ENCODE measurements around the gene ADGRL2. TPM values are rescaled to one million over a fixed set of nuclear protein-coding genes. Genes with fewer than 3 reads are reported as not detected.

Gene ADGRL2
- total and polyA plus RNA-seq, 9 of the 15 experiments (the other 6 are each of a cell fraction or from before 2014, with no cell fraction given) = 0.03 to 0.15 (median 0.13) TPM; not detected in 6

DNA sequence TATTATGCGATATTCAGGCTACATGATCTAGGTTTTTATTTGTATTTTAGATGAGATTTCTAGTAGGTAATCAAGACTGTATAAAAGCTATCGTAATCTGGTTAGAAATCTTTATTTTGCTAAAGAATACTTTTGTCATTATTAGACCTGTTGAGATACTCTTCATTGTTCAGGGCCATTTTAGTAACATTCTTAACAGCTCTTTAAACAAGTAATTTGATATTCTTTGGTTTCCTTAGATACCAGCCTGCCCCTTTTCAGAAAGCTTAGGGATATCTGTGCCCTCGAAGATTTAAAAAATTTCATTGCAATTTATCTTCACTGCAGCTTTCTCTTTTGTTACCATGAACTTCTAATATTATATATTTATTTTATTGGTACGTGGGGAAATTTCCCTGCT lies 18.9 kb downstream of the ADGRL2 start:
- DNase-seq (ENCODE audit: extremely low read depth in 1 of 4, low spot score in 3 of 4) (no peak), ATAC-seq (no peak), FAIRE-seq (no peak)
- intact Hi-C loops (cut with micrococcal nuclease) = no loop called here
- H3K9me1 ChIP-seq (ENCODE audit: control insufficient read depth, insufficient read depth, low read length) = no peaks in the 10 kb centered on the region
- TF ChIP-seq NFATC3 (IDR thresholded peaks at IDR 0.05) = no peak
- TF ChIP-seq PURB (CRISPR knock-in tag; IDR thresholded peaks at IDR 0.05; ENCODE audit: low read depth) = no peak
- TF ChIP-seq CHD2 (IDR thresholded peaks at IDR 0.05; ENCODE audit: low read depth, low read length) = no peak
- no peak for TF ChIP-seq JUN (IDR thresholded peaks at IDR 0.05; ENCODE audit: borderline replicate concordance, low read depth, low read length)
- no peak for TF ChIP-seq JUN (CRISPR knock-in tag; IDR thresholded peaks at IDR 0.05; ENCODE audit: borderline replicate concordance)
- TF ChIP-seq PRMT5 (CRISPR knock-in tag; IDR thresholded peaks at IDR 0.05) = no peak
- 0% methylated on average over 4 of the region's 4 CpGs for WGBS (ENCODE audit: insufficient coverage, low coverage, missing lambda C conversion rate)
- no peak overlapping the region for H3K9ac ChIP-seq (ENCODE audit: insufficient read depth in 1 of 2, low read depth in 2 of 2, low read length in 2 of 2)
- no peaks in the 10 kb centered on the region for H3K4me1 ChIP-seq (replicated peaks in 1 of 2; ENCODE audit: control insufficient read depth in 2 of 2, insufficient read depth in 2 of 2, low read length in 2 of 2)
- no peaks in the 10 kb centered on the region for H4K20me1 ChIP-seq (replicated peaks; ENCODE audit: control insufficient read depth, insufficient read depth, low read length)
- H2AFZ ChIP-seq (ENCODE audit: low read depth, low read length) = no peak overlapping the region
- in situ Hi-C loops (cut with MboI) = no loop called here
- H3K4me2 ChIP-seq (ENCODE audit: insufficient read depth, low read length) = no peak overlapping the region
- no peak overlapping the region for H3K27ac ChIP-seq (ENCODE audit: extremely low read depth, low read depth, low read length)
- H3K4me3 ChIP-seq = no peak overlapping the region
- H3K9me3 ChIP-seq (replicated peaks; ENCODE audit: control insufficient read depth, insufficient read depth, low read depth, low read length) = no peaks in the 10 kb centered on the region
- BruUV-seq (replicated peaks) = no TSS peak
- ChIA-PET CTCF (ENCODE audit: low intra/inter-chr PET ratio) (no interaction called here), POLR2A (no interaction called here)
- no peaks in the 10 kb centered on the region for H3K79me2 ChIP-seq (ENCODE audit: control insufficient read depth, insufficient read depth, low read length)
- no peaks in the 10 kb centered on the region for H3K36me3 ChIP-seq (ENCODE audit: control insufficient read depth, insufficient read depth, low read length)
- no peaks in the 10 kb centered on the region for H3K27me3 ChIP-seq (ENCODE audit: control insufficient read depth in 2 of 2, insufficient read depth in 2 of 2, low read length in 2 of 2)

DNA sequence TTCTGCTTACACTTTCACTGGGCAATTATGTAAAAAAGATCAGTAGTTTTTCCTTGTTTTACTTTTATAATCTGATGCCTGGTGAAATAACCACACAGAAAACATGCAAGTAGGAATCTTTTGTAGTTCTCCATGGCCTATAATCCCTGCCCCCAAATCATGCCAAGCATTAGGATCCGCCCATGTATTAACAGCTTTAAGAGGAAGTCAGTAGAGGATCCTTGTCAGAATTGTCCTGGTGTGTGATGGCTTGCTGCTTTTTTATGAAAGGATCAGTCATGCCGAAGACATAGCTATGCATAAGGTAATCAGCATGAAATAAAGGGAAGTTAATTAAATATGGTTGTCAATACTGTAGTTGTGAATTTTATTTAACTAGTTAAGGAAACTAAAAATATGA lies 20.0 kb downstream of the ADGRL2 start:
- Histone ChIP-seq H3K4me3 (no peak overlapping the region), H3K9me1 (ENCODE audit: control insufficient read depth, insufficient read depth, low read length) (no peaks in the 10 kb centered on the region), H3K4me2 (ENCODE audit: insufficient read depth, low read length) (no peak overlapping the region), H3K27me3 (ENCODE audit: control insufficient read depth in 2 of 2, insufficient read depth in 2 of 2, low read length in 2 of 2) (no peaks in the 10 kb centered on the region), H2AFZ (ENCODE audit: low read depth, low read length) (no peak overlapping the region), H4K20me1 (replicated peaks; ENCODE audit: control insufficient read depth, insufficient read depth, low read length) (no peaks in the 10 kb centered on the region), H3K79me2 (ENCODE audit: control insufficient read depth, insufficient read depth, low read length) (no peaks in the 10 kb centered on the region), H3K9ac (ENCODE audit: insufficient read depth in 1 of 2, low read depth in 2 of 2, low read length in 2 of 2) (no peak overlapping the region), H3K4me1 (replicated peaks in 1 of 2; ENCODE audit: control insufficient read depth in 2 of 2, insufficient read depth in 2 of 2, low read length in 2 of 2) (no peaks in the 10 kb centered on the region), H3K27ac (ENCODE audit: extremely low read depth, low read depth, low read length) (no peak overlapping the region), H3K36me3 (ENCODE audit: control insufficient read depth, insufficient read depth, low read length) (no peaks in the 10 kb centered on the region), H3K9me3 (replicated peaks; ENCODE audit: control insufficient read depth, insufficient read depth, low read depth, low read length) (no peaks in the 10 kb centered on the region)
- DNase-seq (ENCODE audit: extremely low read depth in 1 of 4, low spot score in 3 of 4) (no peak), ATAC-seq (no peak), FAIRE-seq (no peak)
- CTCF ChIA-PET (ENCODE audit: low intra/inter-chr PET ratio) = no interaction called here
- POLR2A ChIA-PET = no interaction called here
- no peak for TF ChIP-seq ZNF785 (CRISPR knock-in tag; IDR thresholded peaks at IDR 0.05)
- TF ChIP-seq SRSF3 (IDR thresholded peaks at IDR 0.05; ENCODE audit: insufficient read depth, low read length) = no peak
- TF ChIP-seq, protein P1, sequence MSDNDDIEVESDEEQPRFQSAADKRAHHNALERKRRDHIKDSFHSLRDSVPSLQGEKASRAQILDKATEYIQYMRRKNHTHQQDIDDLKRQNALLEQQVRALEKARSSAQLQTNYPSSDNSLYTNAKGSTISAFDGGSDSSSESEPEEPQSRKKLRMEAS (CRISPR knock-in tag; IDR thresholded peaks at IDR 0.05) = no peak
- no peak for TF ChIP-seq MED1 (CRISPR knock-in tag; IDR thresholded peaks at IDR 0.05; ENCODE audit: borderline replicate concordance)
- TF ChIP-seq TSC22D4 (tag; IDR thresholded peaks at IDR 0.05) = no peak
- intact Hi-C loops (cut with micrococcal nuclease) (no loop called here), in situ Hi-C loops (cut with MboI) (no loop called here)
- BruUV-seq (replicated peaks) = no TSS peak
- WGBS (ENCODE audit: insufficient coverage, low coverage, missing lambda C conversion rate) = 3% methylated on average over 2 of the region's 2 CpGs
